Measurements from ENCODE around the gene YTHDC2. TPM values are rescaled to one million over a fixed set of nuclear protein-coding genes. Genes with fewer than 3 reads are reported as not detected.

The YTHDC2 gene
- total RNA-seq, 6 experiments from 2014 or later, result 13.0 to 17.6 (median 15.9) TPM

DNA sequence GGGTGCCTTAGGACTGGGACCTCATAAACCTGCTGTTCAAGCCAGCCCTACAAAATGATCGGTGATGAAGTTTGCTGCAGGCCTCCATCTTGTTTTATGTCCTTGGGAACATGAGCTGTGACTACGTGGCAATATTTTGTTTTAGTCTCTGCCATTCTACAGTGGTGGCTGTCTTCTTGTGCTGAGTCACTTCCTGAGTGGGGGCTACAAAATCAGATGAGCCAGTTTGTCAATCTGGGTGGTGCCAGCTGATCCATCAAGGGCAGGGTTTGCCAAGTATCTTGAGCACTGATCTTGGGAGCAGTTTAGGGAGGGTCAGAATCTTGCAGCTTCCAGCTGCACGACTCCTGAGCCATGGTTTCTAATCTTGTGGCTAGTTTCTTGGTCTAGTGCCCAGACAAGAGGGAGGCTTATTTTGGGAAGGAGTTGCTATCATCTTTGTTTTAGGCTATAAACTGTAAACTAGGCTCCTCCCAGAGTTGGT lies 94.7 kb downstream of the YTHDC2 start:
- Mint-ChIP-seq H3K36me3 (ENCODE audit: low read depth) (no peaks in the 10 kb centered on the region), H3K27ac (peak overlapping the region; percentile 74), H3K4me1 (ENCODE audit: low read depth) (peaks cover 20% of the 10 kb centered on the region), H3K9me3 (peaks cover 4% of the 10 kb centered on the region; the same call in 1 of the 2 replicates), H3K4me3 (no peak overlapping the region), H3K27me3 (ENCODE audit: insufficient read depth) (no peaks in the 10 kb centered on the region; the same call in 1 of the 2 replicates)
- no peak for TF ChIP-seq CTCF (IDR thresholded peaks at IDR 0.05)
- DNase-seq, result no peak

DNA sequence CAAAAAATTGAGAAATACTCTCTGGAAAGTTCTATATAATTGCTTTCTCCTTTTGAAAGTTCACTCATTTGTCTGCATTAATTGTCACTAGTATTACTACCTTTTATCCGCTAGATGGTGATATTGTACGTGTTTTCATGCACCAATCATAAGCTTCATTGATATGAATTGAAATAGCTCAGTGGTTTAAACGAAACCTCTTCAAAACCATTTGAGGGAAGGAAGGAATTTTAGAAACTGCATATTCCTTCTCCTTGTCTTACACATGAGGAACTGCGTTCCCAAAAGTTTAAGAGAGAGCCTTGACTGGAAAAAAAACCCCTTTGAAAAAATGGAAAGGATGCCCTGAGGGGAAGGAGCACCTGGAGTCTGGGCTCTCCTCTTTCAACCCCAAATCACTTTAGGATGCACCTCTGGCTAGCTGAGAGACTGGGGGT lies 98.6 kb downstream of the YTHDC2 start:
- Mint-ChIP-seq H3K4me1 (ENCODE audit: low read depth) (peaks cover 34% of the 10 kb centered on the region), H3K36me3 (ENCODE audit: low read depth) (no peaks in the 10 kb centered on the region), H3K27ac (no peak overlapping the region), H3K9me3 (peaks cover 4% of the 10 kb centered on the region; the same call in 1 of the 2 replicates), H3K27me3 (ENCODE audit: insufficient read depth) (peaks cover 7% of the 10 kb centered on the region; the same call in 1 of the 2 replicates), H3K4me3 (no peak overlapping the region)
- peak; percentile 85 for TF ChIP-seq CTCF (IDR thresholded peaks at IDR 0.05)
- DNase-seq, result peak; percentile 25

DNA sequence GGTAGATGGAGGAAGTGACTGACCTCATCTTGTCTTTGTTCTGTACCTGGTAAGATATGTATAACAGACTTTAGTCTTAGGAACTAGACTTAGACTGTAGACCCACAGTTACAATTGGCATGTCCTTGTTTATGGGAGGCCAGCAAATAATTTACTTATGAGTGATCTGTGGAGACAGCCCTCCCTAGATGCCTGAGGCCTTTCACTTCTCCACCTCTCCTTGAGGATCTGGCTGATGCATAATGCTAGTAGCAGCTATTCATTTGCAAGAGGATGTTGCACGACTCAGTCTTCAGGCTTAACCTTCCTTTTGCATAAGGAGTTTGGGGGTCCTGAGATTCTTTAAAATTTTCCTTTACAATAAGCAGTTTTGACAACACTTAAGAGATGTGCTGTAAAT lies 100.7 kb downstream of the YTHDC2 start:
- peak; percentile 25 for DNase-seq
- no peak overlapping the region for H3K4me3 Mint-ChIP-seq
- no peak overlapping the region for H3K27ac Mint-ChIP-seq
- peaks cover 25% of the 10 kb centered on the region; the same call in 1 of the 2 replicates for H3K4me1 Mint-ChIP-seq (ENCODE audit: low read depth)
- H3K27me3 Mint-ChIP-seq (ENCODE audit: insufficient read depth), result peaks cover 7% of the 10 kb centered on the region; the same call in 1 of the 2 replicates
- peaks cover 12% of the 10 kb centered on the region; the same call in 1 of the 2 replicates for H3K9me3 Mint-ChIP-seq
- H3K36me3 Mint-ChIP-seq (ENCODE audit: low read depth), result no peaks in the 10 kb centered on the region
- TF ChIP-seq CTCF (IDR thresholded peaks at IDR 0.05), result no peak

DNA sequence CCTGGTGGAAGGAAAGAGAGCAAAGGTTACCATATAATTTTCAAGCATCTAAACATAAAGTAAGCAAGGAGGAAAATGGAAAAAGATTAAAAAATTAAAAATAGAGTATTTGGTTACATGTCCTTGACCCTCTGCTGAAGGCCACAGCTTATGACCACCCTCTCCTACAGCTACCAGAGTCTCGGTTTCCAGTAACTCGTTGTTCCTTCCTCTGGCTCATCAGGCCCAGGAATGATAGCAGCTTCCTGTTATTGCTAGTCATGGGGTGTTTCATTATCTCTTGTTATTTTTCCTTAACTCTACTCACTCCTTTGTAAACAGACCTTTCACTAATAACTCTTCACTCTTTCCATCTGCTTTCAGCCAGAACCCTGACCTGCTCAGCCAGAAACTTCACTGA lies 102.2 kb downstream of the YTHDC2 start:
- Mint-ChIP-seq H3K27me3 (ENCODE audit: insufficient read depth) (peaks cover 11% of the 10 kb centered on the region), H3K27ac (no peak overlapping the region; the same call in 1 of the 2 replicates), H3K36me3 (ENCODE audit: low read depth) (no peaks in the 10 kb centered on the region), H3K4me3 (no peak overlapping the region; the same call in 1 of the 2 replicates), H3K4me1 (ENCODE audit: low read depth) (peaks cover 25% of the 10 kb centered on the region; the same call in 1 of the 2 replicates), H3K9me3 (peaks cover 8% of the 10 kb centered on the region; the same call in 1 of the 2 replicates)
- no peak for DNase-seq
- TF ChIP-seq CTCF (IDR thresholded peaks at IDR 0.05), result no peak

DNA sequence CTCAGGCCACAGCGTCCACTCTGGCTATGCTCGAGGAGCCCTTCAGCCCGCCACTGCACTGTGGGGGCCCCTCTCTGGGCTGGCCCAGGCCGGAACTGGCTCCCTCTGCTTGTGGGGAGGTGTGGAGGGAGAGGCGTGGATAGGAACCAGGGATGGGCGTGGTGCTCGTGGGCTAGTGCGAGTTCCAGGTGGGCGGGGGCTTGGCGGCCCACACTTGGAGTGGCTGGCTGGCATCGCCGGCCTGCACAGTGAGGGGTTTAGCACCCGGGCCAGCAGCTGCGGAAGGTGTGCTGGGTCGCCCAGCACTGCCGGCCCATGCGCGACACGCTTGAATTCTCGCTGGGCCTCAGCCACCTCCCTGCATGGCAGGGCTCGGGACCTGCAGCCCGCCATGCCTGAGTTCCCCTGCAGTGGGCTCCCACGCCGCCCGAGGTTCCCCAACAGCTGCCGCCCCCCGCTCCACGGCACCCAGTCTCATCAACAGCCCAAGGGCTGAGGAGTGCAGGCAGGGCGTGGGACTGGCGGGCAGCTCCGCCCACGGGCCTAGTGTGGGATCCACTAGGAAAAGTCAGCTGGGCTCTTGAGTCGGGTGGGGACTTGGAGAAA lies 103.8 kb downstream of the YTHDC2 start:
- Mint-ChIP-seq H3K27me3 (ENCODE audit: insufficient read depth) (peaks cover 17% of the 10 kb centered on the region), H3K36me3 (ENCODE audit: low read depth) (no peaks in the 10 kb centered on the region), H3K9me3 (peaks cover 8% of the 10 kb centered on the region; the same call in 1 of the 2 replicates), H3K4me3 (no peak overlapping the region), H3K27ac (no peak overlapping the region), H3K4me1 (ENCODE audit: low read depth) (peaks cover 25% of the 10 kb centered on the region; the same call in 1 of the 2 replicates)
- no peak for DNase-seq
- no peak for TF ChIP-seq CTCF (IDR thresholded peaks at IDR 0.05)

Measured in HFFc6 (cell line).